OCI-LY7 (cell line): ENCODE measurements around the gene PDE2A. TPM values are rescaled to one million over a fixed set of nuclear protein-coding genes. Genes with fewer than 3 reads are reported as not detected.

ENCODE experiments used
- BruUV-seq: library from RNA; stranded (reverse); fragments of 400-500 nt; replicated peaks from 2 replicates; lab custom pipeline; 2021; lab: Mats Ljungman, UMichigan
- CTCF ChIA-PET: fragments of 300-600 bp; sonication (Branson Sonifier 250); formaldehyde crosslinking; loops from one replicate; lab custom pipeline; 2022; ENCODE audit warnings: antibody characterized with exemption; ENCODE audit not compliant: unreplicated experiment; lab: Charles Lee
- POLR2A ChIA-PET: fragments of 300-600 bp; sonication (Branson Sonifier 250); formaldehyde crosslinking; loops from one replicate; lab custom pipeline; 2022; ENCODE audit warnings: antibody characterized with exemption; lab: Charles Lee
- DNase-seq: peaks from one replicate; pipeline ENCODE4 v3.0.0-alpha.2; 2015; ENCODE audit warnings: low spot score
- H2AFZ ChIP-seq: fragments of 200-600 bp; sonication (generic), shearing (Covaris generic); 2 replicates; pipeline ENCODE4 v1.6.1; 2014; ENCODE audit warnings: mild to moderate bottlenecking, antibody characterized with exemption, low read length, moderate library complexity
- H3K27ac ChIP-seq: fragments of 200-600 bp; sonication (generic); 2 replicates; pipeline ENCODE4 v1.5.1; 2014; ENCODE audit warnings: mixed run types, low read depth, mild to moderate bottlenecking, moderate library complexity, low read length, inconsistent platforms; ENCODE audit not compliant: poor library complexity, severe bottlenecking
- H3K36me3 ChIP-seq: fragments of 200-600 bp; sonication (generic); 2 replicates; pipeline ENCODE4 v1.6.1; 2014; ENCODE audit warnings: mild to moderate bottlenecking, antibody characterized with exemption, low read length, moderate library complexity, mixed read lengths; ENCODE audit not compliant: insufficient read depth
- H3K4me1 ChIP-seq: fragments of 200-600 bp; sonication (generic); 2 replicates; pipeline ENCODE4 v1.5.1; 2014; ENCODE audit warnings: mild to moderate bottlenecking, low read length; ENCODE audit not compliant: insufficient read depth, poor library complexity, severe bottlenecking
- H3K4me2 ChIP-seq: fragments of 200-600 bp; sonication (generic); 2 replicates; pipeline ENCODE4 v1.6.1; 2014; ENCODE audit warnings: mild to moderate bottlenecking, low read length
- H3K4me3 ChIP-seq: fragments of 200-600 bp; sonication (generic); 2 replicates; pipeline ENCODE4 v1.5.1; 2014; ENCODE audit warnings: mild to moderate bottlenecking, low read depth, low read length; ENCODE audit not compliant: poor library complexity, severe bottlenecking
- H3K79me2 ChIP-seq: fragments of 200-600 bp; sonication (generic); 2 replicates; pipeline ENCODE4 v1.6.1; 2016; ENCODE audit warnings: low read depth, mild to moderate bottlenecking, low read length, moderate library complexity, mixed read lengths; ENCODE audit not compliant: insufficient read depth
- H3K9me2 ChIP-seq: fragments of 200-600 bp; sonication (generic); 2 replicates; pipeline ENCODE4 v1.6.1; 2016; ENCODE audit warnings: mild to moderate bottlenecking, low read length, mixed read lengths; ENCODE audit not compliant: insufficient read depth
- H3K9me3 ChIP-seq: fragments of 200-600 bp; sonication (generic); 2 replicates; pipeline ENCODE4 v1.6.1; 2014; ENCODE audit warnings: mild to moderate bottlenecking, mixed run types, low read length, mixed read lengths
- H4K20me1 ChIP-seq: fragments of 200-600 bp; sonication (generic); 2 replicates; pipeline ENCODE4 v1.6.1; 2014; ENCODE audit warnings: mild to moderate bottlenecking, antibody characterized with exemption, low read length, moderate library complexity, mixed read lengths; ENCODE audit not compliant: insufficient read depth
- CTCF ChIP-seq: fragments of 200-600 bp; sonication (generic); conservative IDR thresholded peaks from 2 replicates; pipeline ENCODE4 v1.5.1; 2014; ENCODE audit warnings: mild to moderate bottlenecking, antibody characterized with exemption, low read length, moderate library complexity, mixed read lengths
- EZH2phosphoT487 ChIP-seq: fragments of 200-600 bp; sonication (generic); IDR thresholded peaks from 2 replicates; pipeline ENCODE4 v1.6.1; 2018; ENCODE audit warnings: low read depth, borderline replicate concordance, mild to moderate bottlenecking, mixed run types, antibody characterized with exemption, low read length, moderate library complexity, mixed read lengths
- intact Hi-C: fragments of 100-400 bp; cut with micrococcal nuclease; formaldehyde crosslinking; loops from one replicate; pipeline ENCODE4 v1.10.0; 2022; ENCODE audit not compliant: unreplicated experiment
- total RNA-seq, 2 experiments: library from RNA; depleted of rRNA in 1 of 2; stranded (reverse); fragments of >200 nt in 1 of 2; shearing (Covaris generic) in 1 of 2; gene quantifications; 2 replicates each; pipeline ENCODE4 v1.2.3, GENCODE V29; 2014 to 2022

Gene PDE2A
- total RNA-seq, 2 experiments from 2014 or later = 0.68 TPM; not detected in 1

DNA sequence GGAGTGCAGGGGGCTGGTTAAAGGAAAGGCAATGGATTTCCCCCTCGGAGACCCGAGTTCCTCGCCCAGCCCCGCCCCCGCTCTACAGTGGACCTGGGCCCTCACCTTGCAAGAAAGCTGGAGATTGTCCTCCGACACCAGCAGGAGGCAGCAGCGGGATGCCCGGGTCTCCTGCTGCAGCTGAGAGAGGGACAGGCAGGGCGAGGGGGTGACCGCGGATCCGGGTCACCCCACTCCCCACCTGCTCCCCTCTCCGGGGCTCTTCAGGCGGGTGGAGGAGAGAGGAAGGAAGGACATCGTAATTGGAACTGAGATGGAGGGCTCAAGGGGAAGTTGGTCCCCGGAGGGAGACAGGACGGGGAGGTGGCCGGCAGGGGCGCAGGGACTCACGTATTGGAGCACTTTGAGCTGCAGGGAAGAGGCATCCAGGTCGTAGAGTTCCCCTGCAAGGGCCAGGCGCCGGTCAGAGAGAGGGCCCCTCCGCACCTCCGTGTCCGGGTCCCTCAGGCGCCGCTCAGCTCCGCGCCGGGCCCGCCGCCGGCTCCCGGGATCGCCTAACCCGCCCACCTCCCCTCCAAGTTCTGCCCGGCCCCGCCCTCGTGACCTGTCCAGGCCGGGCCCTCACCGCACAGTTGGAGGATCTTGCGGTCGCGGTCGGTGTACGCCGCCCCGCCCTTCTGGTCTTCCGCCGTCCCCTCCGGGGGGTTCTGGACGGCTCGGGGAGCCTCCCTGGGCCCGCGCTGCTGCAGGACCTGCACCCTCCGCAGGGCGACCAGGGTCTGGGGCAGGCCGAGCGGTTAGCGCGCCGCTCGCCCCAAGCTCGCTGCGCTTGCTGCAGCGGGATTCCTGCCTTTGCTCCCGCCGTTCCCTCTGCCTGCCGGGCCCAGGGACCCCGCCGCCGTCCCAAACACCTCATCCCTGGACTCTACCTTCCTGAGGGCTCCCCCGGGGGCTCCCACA lies 84.1 kb downstream of the PDE2A start:
- H3K4me2 ChIP-seq = no peak overlapping the region

GRCh38 chr11:72588421-72589410 lies 85.5 kb downstream of the PDE2A start:
- BruUV-seq = no TSS peak
- Histone ChIP-seq H3K4me2 (no peak overlapping the region), H4K20me1 (no peaks in the 10 kb centered on the region), H3K4me3 (no peak overlapping the region), H3K9me2 (no peaks in the 10 kb centered on the region), H3K79me2 (no peaks in the 10 kb centered on the region), H3K4me1 (peaks cover 26% of the 10 kb centered on the region), H2AFZ (no peak overlapping the region), H3K36me3 (no peaks in the 10 kb centered on the region), H3K9me3 (no peaks in the 10 kb centered on the region), H3K27ac (no peak overlapping the region)
- POLR2A ChIA-PET = no interaction called here
- CTCF ChIA-PET = no interaction called here
- no peak for DNase-seq
- intact Hi-C loops = loop anchor here (10.0 kb wide), 1 partner anchor 226 kb away; the partner anchor contains the start of gene ATG16L2
- TF ChIP-seq CTCF (no peak), EZH2phosphoT487 (no peak)

More for the DNA sequence above, 84.1 kb downstream of the PDE2A start:
- Histone ChIP-seq H3K9me3 (no peaks in the 10 kb centered on the region), H4K20me1 (no peaks in the 10 kb centered on the region), H3K27ac (no peak overlapping the region), H3K4me1 (peaks cover 28% of the 10 kb centered on the region), H3K36me3 (no peaks in the 10 kb centered on the region), H3K9me2 (no peaks in the 10 kb centered on the region), H3K4me3 (no peak overlapping the region), H2AFZ (no peak overlapping the region), H3K79me2 (no peaks in the 10 kb centered on the region)
- POLR2A ChIA-PET = no interaction called here
- intact Hi-C loops = loop anchor here (10.0 kb wide), 1 partner anchor 225 kb away; the partner anchor contains the start of gene ATG16L2
- BruUV-seq = no TSS peak
- DNase-seq = peak; percentile 37
- TF ChIP-seq EZH2phosphoT487 (no peak), CTCF (peak; percentile 69)
- CTCF ChIA-PET = no interaction called here
